Measurements from ENCODE around the gene CHAF1A.

GRCh38 chr19:4449022-4449638, 46.7 kb downstream of the CHAF1A start:
- TF ChIP-seq EZH2phosphoT487 (IDR thresholded peaks at IDR 0.05; ENCODE audit: borderline replicate concordance, low read length): no peak
- TF ChIP-seq, protein P1, sequence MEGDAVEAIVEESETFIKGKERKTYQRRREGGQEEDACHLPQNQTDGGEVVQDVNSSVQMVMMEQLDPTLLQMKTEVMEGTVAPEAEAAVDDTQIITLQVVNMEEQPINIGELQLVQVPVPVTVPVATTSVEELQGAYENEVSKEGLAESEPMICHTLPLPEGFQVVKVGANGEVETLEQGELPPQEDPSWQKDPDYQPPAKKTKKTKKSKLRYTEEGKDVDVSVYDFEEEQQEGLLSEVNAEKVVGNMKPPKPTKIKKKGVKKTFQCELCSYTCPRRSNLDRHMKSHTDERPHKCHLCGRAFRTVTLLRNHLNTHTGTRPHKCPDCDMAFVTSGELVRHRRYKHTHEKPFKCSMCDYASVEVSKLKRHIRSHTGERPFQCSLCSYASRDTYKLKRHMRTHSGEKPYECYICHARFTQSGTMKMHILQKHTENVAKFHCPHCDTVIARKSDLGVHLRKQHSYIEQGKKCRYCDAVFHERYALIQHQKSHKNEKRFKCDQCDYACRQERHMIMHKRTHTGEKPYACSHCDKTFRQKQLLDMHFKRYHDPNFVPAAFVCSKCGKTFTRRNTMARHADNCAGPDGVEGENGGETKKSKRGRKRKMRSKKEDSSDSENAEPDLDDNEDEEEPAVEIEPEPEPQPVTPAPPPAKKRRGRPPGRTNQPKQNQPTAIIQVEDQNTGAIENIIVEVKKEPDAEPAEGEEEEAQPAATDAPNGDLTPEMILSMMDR (IDR thresholded peaks at IDR 0.05; ENCODE audit: low read depth, low read length, poor library complexity, severe bottlenecking): no peak
